VCaP (cell line): Measurements from ENCODE around the gene MTMR12.

Experiments used
- H3K27ac ChIP-seq: fragments of 450-650 bp; 2 replicates; pipeline ENCODE4 v1.5.1; 2017
- CTCF ChIP-seq: fragments of 450-650 bp; conservative IDR thresholded peaks from 2 replicates; pipeline ENCODE4 v1.5.1; 2017; ENCODE audit warnings: mild to moderate bottlenecking, moderate library complexity

The MTMR12 gene

GRCh38 chr5:32352685-32353084, 39.9 kb upstream of the MTMR12 start:
- no peak for TF ChIP-seq CTCF

GRCh38 chr5:32346869-32347268, 34.1 kb upstream of the MTMR12 start:
- H3K27ac ChIP-seq, result no peak overlapping the region
- no peak for TF ChIP-seq CTCF

More at GRCh38 chr5:32352685-32353084, 39.9 kb upstream of the MTMR12 start:
- H3K27ac ChIP-seq, result no peak overlapping the region

- H3K27ac ChIP-seq, result no peak overlapping the region
- no peak for TF ChIP-seq CTCF
These were observed 30.4 kb upstream of the MTMR12 start for GRCh38 chr5:32343058-32343672.

- TF ChIP-seq CTCF, result no peak
- H3K27ac ChIP-seq, result no peak overlapping the region
These were observed 29.9 kb upstream of the MTMR12 start for GRCh38 chr5:32342656-32343055.

- TF ChIP-seq CTCF, result no peak
- no peak overlapping the region for H3K27ac ChIP-seq
These were observed 27.1 kb upstream of the MTMR12 start for GRCh38 chr5:32339878-32340277.

GRCh38 chr5:32339198-32339597, 26.5 kb upstream of the MTMR12 start:
- no peak for TF ChIP-seq CTCF
- H3K27ac ChIP-seq, result no peak overlapping the region

- no peak overlapping the region; the same call in 1 of the 2 replicates for H3K27ac ChIP-seq
These were observed 20.2 kb upstream of the MTMR12 start for GRCh38 chr5:32332966-32333365.

More at GRCh38 chr5:32332966-32333365, 20.2 kb upstream of the MTMR12 start:
- no peak for TF ChIP-seq CTCF
